HG03432 (cell line): ENCODE measurements around the gene ETV6.

Experiments
- ATAC-seq: cut with Tn5 transposase; IDR thresholded peaks from one replicate; pipeline ENCODE4 v1.9.1; 2021; ENCODE audit warnings: mild to moderate bottlenecking, moderate library complexity; ENCODE audit not compliant: unreplicated experiment

ETV6 gene

DNA sequence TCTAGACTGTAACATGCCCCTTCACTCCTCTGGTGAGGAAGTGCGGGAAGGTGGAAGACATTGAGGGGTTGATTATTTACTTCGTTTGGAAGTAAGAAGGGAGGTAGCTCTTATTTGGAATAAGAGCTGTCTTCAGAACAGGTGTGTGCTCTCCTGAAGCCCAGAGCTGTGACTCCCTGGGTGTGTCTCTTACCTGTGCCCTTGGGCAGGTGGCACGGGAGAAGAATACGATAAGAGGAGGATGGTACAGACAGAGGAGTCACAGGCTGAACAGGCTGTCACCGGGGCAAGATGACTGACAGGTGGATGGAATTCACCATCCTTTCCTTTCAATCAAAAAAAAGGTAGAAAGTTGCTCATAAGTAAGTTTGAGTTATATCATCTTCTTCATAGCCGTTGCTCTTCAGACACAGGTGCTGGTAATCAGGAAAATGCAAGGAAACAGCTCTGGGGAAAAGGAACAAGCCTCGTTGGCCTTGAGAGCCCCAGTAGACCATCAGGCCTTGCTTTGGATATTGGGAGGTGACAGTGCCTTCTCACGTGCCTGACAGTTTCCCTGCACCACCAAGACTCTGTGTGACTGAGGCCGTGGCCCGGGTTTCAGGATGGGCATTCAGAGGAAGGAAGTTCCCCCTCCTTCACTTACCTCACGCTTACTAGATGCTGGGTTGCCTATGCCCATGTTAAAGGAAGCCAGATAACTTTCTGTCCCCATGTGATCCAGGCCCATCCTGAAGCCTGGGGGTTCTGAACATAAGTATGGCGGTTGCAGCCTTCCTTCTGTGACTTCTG, 120.4 kb downstream of the ETV6 start:
- no peak for ATAC-seq

DNA sequence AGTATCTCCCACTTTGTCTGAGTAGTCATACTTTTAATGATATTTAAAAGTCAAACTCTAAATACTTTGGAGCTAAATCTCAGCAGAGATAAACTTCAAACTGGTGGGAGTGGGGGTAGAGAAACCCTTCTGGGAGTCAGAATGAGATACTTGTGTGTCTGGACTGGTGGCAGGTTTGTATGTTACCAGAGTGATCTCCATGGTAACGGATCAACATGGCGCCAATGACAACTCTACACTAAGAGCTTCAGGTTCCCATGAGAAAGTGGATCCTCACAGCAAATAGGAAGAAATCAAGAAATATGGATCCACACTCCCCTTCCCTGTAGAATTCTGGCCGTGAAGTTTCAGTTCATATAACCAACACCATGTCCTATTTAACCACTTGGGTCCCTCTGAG, 121.9 kb downstream of the ETV6 start:
- ATAC-seq, result no peak

DNA sequence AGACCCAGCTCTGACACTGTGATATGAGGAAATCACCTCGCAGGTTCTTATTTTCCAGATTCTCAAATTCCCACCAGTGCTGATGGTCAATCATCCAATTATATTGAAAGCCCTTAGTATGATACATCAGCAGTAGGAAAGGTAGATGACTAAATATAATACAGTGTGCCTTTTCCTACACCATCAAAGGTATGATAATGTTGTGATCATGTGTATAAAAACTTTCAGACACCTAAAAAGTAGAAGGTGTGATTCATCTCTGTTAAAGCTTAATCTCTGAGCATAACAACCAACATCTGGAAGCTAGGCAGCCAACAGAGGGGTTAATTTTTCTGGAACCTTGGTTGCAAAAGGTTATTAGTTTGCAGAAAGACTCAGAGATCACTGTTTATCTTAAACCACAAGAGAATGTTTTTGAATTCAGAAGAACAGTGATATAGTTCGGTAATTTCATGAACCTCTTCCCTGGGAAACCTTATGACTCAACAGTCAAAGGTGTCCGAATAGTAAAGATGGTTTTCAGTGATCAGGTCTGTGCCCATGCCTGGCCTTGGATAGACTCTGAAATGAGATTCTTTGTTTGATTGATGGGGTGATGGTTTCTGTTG, 122.5 kb downstream of the ETV6 start:
- ATAC-seq, result peak; percentile 48

DNA sequence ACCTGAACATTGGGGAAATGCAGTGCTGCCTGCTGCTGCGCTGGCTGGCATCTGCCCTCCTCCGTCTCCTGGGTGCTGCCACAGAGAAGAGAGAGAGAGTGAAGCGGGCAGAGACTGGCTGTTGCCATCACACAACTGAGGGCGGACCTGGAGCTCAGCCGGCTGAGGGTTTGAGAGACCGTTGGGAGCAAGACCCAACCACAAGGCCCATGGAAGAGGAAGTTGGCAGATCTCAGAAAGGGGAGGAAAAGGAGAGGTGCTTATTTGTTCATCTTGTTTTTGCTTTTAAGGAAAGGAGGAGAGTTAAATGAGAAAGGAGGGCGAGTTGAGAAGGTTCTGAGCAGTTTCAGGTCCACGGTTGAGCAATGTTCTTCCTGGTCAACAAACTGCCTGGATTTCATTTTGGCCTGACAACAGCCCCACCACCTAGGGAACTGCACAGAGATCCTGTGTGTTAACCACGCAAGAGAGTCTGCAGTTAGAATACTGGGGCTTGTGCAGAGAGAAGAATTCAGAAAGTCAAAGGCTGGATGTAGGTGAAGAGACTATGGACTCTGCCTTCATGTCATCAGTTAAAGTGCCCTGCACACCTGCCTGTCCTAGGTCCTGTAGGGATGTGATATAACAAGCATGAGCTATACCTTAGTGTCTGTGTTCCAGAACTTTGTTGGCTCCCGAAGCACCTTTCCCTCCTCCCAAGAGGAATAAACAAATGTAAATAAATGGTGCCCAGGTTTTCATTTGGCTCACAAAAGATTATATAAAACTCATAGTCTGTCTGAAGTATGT, 124.6 kb downstream of the ETV6 start:
- ATAC-seq, result no peak

DNA sequence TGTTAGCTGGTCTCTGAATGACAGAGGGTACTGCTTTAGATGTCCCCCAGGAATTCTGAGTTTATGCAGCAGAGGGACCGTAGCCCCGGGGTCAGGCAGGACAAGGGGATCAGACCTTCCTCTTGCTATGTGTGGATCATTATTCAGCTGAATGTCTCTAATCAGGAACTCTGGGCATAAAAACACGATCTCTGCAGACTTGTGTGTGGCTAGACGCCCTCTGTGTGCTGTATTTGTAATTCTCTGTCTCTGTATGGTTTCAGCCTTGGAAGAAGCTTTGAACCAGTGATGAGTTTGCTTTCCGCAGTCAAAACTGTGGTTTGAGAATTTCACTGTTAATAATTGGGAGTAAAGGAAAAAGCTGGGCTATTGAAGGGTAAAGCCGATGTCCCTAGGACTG, 125.3 kb downstream of the ETV6 start:
- ATAC-seq, result no peak

DNA sequence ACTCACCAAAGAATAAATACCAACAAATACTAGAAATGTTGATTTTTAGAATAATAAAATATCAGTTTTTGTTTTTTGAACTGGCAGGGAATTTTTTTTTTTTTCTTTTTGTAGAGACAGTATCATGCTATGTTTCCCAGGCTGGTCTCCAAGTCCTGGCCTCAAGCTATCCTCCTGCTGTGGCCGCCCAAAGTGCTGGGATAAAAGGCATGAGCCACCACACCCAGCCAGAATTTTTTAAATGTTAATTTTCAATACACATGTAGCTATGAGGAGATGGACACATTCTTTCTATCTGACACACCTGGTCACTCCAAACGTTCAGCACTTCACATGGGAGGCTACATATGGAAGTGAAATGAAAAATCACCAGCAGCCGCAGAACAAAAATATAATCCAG, 126.8 kb downstream of the ETV6 start:
- no peak for ATAC-seq

DNA sequence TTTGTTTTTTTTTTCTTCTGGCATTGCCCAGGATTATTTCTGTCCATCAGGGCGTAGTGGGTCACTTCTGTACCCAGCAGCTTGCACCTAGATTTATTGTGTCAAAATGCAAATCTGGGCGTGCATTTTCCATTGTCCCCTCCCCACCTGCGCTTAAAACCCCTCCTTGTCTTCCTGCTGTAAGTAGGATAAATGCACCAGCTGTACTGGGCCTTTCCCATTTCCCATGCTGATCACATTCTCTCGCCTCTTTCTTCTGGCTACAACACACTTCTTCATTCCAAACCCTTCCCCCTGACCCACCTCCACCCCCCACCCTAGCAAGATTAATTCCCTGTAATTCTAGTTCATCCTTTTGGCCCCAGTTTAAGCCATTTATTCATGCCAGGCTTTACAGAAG, 128.0 kb downstream of the ETV6 start:
- ATAC-seq, result no peak

DNA sequence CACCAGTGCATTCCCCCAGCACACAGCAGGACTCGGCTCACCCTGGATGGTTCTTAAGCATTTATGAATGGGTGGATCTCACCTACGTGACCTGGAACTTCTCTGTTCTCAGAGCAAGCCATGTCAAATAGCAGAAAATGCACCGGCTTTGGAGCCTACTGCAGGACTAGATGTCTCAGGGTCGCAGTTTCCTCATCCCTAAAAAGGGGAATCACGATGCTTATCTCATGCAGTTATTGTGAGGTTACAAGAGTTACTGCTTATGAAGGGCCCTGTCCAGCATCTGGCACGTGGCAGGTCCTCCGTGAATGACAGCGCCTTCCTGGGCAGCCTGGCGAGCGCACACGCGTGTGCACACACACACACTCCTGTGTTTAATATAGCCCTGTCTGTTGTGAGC, 128.5 kb downstream of the ETV6 start:
- no peak for ATAC-seq

DNA sequence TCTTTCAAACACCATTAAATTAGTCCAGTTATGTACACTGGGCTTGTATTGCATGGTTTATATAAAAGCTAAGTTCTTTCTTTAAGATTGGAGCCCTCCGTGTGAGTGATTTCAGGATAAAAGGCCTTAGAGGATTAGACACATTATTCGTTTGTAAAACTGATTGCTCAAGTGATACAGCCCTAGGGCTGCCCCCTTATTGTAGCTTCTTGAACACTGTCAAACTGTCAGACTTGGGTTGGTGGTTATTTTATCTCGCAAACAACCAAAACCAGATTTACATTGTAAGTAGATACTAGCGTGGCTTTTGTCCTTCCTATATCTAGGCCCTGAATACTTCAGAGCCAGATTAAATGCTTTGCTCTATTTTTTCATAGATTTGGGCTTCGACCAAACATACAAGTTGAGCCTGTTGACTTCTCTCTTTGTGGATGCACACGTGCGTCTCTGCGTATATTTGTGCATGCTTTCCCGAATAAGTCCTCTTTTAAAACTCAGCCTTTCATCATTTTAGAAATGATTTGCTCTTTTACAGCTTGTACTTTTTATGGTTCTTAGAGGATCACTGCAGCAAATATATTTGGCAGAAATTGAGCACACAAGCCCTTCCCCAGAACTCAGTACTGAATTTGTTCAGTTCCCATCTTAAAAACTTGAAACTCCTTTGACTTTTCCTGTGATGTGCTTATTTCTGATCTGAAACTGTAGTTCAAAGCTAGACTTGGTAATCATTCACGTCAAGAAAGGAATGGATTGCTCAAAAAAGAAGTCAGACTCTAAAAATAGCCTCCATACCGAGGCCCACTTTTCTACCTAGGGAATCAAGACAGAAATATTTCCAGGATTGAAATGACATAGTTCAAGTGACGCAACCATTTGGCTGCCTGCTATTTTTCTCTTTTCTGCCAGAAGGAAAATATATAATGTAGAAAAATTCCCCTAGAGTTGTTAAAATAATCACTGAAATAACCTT, 129.5 kb downstream of the ETV6 start:
- no peak for ATAC-seq

DNA sequence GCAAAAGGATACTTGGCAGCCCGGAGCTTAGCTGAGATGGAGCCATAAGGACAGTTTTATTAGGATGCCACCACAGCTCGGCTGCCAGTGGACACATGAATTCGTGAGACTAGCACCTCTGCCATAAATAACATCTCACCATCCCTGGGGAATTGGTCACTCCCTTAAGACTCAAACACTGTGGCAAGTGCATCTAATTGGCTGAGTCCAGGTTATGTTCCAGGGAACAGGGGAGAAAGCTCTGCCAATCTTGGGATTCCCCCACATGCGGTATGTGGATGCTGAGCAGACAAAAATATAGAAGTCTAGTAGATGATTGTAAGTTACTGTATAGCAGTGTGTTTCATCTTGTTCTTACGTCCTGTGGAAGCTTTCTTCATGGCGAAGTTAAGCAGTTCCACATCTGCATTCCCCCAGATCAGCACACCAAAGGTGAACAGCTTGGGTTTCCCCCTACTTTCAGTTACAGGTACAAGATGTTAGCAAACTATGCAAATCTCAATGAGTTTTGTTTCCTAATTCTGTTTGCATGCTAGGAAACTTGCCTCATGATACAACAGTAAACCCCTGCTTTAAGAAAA, 131.1 kb downstream of the ETV6 start:
- peak; percentile 76 for ATAC-seq

DNA sequence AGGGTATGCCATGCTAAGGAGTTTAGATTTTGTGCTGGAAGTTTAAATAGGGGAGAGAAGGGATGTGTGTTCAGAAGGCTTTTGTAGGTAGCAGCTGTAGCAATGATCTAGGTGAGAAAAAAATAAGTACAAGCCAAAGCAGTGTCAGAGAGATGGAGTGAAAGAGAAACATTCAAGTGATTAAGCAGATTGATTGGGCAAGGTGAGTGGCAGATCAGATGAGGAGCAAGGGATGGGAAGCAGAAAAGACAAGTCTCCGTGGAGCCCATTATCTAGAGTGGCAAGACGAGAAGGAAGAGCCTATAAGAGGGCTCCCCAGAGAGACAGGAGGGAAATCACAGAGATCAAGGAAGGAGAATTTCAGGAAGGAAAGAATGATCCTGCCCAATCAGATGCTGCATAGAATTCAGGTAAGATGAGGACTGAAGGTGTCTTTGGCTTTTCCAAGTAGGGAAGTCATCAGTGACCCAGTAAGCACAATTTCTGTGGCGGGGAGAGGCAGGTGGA, 133.5 kb downstream of the ETV6 start:
- ATAC-seq, result no peak

DNA sequence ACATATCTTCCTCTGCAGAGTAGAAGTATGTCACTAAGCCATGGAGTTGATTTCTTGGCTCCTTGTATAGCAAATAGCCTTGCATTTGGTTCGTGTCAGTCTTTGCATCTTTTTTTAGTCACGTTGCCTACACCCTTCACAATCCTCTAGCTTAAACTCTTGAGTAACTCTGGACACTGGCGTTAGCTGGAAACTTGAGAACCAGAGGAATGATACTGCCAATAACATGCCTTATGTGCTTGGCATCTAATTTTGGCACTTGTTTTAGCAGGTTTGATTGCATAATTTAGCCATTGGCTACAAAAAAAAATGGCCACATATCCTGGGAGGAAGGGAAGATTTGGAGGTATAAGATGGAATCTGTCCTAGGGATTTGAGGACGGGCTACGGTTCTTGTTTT, 136.2 kb downstream of the ETV6 start:
- ATAC-seq, result no peak

DNA sequence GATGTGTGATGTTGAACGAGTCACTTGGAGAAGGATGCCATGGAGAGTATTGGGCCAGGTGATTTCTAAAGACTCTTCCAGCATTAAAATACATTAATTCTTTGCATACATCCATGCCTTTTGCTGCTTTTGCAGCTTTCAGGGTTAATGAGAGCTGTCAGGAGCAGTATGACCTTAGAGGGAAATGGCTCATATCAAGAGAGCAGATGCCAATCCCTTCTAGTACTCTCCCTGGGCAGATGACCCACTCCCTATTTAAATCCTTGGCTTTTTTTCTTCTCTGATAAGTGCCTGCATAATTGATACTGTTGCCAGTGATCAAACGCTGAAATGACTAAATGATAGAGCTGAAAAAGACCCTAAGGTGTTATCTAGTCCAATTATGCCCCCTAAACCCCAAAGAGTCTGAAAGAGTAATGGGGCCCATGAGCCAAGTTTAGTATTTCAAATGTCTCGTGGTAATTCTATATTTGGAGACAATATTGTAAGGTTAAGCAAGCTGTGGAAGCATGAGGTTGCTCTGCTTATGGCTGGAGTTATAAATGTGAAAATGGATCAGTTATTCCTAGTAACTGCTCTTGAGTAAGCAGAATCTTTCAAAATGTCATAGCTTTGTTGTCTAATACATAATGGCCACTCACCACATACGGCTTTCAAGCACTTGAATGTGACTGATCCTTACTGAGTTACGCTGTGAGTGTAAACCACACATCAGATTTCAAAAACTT, 137.3 kb downstream of the ETV6 start:
- no peak for ATAC-seq

DNA sequence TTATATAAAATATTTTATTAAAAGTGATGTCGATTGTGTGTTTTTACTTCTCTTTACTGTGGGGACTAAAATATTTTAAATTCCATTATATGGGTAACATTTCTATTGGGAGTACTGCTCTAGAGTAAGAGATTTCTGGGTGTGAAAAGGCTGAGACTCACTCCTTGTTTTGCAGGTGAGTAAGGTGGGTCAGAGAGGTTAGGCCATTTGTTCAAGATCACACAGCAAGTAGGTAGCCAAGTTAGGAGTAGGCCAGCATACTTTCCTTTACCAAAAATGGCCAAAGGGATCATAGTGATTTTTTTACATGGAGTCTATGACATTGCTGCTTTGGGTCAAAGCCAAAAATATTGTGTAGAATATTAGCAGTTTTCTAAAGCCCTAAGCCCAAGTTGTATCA, 138.0 kb downstream of the ETV6 start:
- ATAC-seq, result no peak

DNA sequence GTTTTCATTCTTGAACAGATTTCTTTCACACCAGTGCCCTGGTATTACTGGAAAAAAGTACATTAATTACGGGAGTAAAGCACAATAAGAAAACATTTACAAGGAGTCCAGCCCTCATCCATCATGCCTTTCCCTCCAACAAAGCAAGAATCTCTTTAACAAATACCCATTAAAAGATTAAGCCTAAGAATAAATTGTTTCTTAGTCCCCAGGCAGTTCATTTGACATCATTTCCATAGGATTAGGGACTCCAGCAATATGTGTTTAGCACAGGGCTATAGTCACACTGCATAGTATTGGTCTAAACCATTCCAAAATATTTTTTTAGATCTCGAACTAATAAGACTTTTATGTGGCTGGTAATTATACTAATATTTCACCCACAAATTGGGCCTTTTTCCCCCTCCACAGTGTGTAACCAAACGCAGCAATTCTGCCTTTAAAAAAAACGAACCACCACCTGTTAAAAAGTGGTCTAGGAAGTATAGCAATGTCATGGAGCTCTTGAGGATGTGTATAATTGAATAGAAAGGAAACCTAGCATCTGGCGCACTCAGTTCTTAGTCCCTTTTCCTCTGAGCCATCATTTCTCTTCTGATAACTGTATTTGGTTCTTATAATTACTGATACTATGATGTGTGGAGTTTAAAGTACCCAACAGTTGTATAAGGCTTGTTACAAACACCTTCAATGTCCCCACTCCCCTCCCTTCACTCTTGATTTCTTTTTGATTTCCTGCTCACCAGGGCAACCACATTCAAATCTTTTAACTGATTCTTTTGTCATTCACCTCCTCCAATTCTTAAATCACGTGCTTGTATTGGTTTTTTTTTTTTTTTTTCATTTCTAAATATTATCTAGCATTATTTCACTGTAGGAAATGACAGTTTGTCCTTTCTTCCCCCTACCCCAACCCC, 138.7 kb downstream of the ETV6 start:
- ATAC-seq, result no peak

DNA sequence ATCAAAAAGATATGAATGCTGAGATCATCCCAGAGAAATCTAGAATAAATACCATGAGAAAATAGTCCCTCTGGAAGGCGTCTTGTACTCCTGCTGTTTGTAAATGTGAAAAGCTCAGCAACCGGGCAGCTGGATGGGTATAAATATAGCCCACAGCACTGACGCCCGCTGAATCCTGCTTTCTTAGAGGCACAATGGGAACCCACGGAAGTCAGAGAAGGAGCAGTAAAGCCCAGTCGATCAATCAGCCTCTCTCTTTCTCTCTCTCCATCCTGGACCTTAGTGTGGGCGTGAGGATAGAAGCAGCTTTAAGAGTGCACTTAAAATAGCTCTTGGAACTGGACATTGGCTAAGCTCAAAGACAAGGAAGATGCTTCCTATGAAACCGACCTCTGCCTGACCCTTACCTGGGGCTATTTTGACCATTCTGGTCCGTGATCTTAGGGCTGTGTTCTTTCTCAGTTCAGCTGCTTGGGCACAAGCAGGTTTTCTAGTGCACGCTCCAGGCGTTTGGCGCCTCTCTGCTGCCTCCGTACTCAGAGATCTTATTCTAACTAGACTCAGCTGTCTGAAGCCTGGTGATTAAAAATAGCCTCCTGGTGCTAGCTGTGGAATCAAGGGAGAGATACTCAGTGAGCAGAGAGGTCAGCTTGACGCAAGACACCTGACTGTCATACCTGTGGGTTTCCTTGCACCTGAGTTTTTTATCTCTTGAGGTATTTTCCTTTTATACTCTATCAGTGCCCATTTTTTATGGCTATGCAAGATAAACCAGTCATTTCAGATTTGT, 144.6 kb downstream of the ETV6 start:
- ATAC-seq, result no peak

DNA sequence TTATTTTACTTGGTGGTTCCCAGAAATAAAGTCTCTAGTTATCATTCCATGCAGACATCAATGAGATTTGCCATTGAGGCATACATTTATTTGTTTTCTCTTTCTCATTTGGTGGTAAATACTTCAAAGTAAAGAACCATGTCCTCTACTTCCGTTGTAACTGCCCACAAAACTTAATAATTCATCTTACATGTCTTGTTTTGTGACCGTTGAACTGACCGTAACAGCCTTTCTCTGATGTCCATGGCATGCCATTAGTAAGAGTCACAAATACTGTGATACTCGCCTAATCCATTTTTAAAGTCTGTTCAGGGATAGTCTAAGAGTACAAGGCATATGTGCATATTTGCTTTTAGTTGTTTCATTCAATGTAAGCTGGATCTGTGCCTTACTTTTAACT, 145.3 kb downstream of the ETV6 start:
- no peak for ATAC-seq
